ENCODE data around the gene VAV3.

The VAV3 gene

DNA sequence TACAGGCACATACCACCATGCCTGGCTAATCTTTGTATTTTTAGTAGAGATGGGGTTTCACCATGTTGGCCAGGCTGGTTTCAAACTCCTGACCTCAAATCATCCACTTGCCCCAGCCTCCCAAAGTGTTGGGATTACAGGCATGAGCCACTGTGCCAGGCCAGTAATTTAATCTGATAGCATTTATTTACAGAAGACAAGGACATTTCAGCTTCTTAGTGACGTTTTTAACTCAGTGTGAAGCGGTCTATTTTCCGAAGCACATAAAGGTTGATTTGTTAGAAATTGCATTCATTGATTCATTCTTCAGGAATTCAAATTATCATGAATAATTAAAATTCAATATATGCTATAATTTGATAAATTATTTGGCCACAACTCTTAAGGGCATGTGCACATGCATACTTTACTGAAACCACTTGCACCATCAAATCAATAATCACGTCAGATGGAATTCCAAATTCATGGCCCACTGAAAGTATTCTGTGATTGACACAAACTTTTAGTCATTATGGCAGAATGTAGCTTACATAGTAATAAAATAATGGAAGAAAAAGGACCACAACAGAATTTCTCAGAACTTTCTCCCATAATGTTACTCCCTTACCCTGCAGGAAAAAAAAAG, 339.5 kb downstream of the VAV3 start:
- DNase-seq, result no peak

DNA sequence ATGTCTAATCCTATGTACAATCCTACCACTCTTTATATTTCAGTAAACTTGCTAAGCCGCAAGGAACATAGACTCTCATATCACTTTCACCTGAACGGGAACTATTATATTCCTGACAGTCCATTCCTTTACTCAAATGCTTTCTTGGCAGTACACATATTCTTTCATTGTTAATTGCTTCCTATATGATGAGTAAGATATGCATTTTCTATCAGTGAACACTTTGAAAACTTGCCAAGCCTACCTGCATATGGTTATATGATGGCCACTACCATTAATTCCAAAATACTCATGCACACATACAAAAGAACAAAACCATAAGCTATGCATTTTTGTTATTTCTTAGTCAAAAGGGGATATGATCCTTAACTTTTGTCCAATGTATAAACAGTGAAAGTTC, 341.5 kb downstream of the VAV3 start:
- no peak for DNase-seq

DNA sequence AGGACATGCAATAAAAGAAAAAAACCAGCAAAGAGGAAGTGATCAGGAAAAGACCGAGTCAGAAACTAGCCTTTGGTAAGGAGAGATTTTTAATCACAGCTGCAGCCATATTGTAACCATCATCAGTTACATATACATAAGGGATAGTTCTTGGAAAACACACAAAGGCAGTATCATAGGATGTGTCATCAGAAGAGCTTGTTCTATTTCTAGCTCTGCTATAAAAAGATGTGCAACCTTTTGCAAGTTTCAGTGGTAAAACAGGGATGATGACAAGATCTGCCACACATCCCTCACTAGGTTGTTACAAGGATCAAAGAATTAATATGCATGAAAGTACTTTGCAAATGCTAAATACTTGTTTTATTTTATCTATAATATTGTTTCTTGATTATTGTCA, 342.0 kb downstream of the VAV3 start:
- DNase-seq, result no peak

DNA sequence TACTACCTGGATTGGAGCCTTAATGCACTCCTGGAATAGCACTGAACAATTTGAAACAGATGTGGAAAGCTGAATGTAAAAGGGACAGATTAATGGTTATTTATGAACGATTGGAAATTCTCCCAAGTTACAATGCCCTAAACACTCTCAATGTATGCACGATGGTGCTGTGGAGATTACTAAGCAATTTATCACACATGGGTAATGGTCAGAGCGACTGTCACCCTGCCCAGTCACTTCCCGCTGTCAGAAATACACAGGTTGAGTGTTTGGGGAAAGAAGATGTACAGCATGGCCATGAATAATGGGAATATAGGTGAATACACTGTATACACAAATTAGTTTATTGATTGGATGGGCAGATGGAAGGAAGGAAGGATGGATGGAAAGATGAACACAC, 342.4 kb downstream of the VAV3 start:
- no peak for DNase-seq

DNA sequence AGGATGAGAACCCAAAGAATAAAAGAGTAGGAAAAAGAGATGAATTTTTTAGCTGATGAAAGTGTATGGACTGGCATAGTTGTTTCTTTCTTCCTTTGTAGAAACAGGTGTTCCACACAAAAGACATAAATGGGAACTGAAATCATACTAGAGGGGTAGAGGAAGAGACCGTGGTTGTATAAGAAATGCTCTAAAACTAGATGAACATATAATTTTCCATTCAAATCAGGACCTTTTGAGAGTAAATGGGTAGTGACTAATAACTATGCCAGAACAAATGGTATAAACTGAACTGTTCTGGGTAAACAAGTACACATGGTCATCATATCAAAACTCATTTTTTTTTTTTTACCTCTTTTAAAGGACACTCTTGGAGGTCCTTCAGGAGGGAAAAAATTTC, 344.2 kb downstream of the VAV3 start:
- no peak for DNase-seq

DNA sequence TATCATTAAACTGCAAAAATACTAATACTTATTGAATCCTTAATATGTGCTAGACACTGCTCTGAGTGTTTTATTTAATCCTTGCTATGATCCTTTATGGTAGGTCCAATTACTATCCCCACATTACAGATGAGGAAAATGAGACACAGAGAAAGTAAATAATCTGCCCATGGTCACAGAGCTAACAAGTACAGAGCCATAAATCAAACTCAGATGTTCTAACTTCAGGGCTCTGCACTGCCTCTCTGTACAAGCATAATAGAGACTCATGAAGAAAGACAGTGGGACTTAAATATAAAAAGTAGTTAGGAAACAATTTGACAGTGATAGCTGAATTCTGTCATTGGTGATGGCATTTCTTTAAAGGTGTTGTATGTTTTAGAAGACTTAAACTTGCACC, 346.4 kb downstream of the VAV3 start:
- DNase-seq, result no peak

- DNase-seq, result no peak
Measured at GRCh38 chr1:107617921-107618320, 347.1 kb downstream of the VAV3 start.

GRCh38 chr1:107617456-107617855, 347.5 kb downstream of the VAV3 start:
- no peak for DNase-seq

- no peak for DNase-seq
Measured at GRCh38 chr1:107609808-107610207, 355.2 kb downstream of the VAV3 start.

DNA sequence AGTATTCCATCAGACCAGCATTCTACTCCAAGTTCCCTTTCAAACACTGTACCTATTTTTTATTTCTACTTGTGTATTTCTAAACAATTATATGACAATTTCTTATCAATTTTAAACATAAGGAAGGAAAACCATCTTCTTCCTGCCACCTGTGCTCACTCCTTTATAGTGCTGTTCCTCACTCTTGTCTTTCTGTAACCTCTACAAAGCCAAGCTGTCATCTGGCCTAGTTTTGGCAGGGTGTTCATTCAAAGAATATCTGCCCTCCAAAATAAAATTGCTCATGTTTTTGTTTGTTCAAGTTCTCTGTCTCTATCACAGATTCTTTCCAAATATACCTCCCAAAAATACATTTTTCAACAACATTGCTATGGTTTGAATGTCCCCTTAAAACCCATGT, 360.2 kb downstream of the VAV3 start:
- no peak for DNase-seq

DNA sequence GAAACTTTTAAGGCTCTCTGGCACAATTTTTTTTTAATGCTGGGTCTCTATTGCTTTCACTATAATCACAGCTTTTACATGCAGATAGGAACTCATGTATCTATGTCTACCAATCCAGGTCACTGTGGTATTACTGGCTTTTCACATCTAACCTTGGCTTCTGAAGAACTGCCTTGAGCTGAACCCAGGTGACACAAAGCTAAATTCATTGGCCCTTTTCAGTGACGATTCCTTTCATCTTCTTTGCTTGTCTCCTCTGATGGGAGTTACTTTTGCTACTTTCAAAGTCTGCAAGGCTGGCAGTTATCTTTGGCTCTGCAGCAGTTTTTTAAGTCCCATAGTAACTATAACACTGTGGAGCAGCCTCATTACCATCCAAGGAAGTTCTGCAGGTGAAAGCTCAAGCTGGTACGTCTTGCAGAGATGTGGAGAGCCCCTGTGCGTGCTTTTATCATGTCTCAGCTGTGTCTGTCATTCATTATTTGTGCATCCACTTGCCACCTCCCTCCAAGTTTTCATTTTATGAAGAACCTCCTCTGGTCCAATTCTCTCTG, 364.3 kb downstream of the VAV3 start:
- no peak for DNase-seq

DNA sequence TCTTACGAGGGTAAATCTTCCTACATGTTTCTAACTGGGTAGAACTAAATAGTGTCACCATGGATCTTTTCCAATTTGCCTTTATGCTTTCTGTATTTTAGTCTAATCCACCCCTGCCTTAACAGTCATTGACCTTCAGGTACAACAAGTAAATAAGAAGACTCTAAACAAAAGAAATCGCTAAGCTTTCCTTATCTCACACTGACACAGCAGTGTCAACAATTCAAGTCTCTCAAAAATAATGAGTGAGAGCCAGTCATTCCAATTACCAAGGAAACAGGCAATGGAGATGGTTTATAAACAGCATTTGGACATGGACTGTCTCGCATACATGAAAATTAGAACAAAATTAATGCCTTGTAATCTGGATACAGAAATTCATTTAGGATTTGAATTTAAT, 365.8 kb downstream of the VAV3 start:
- DNase-seq, result no peak

GRCh38 chr1:107597290-107597689, 367.7 kb downstream of the VAV3 start:
- no peak for DNase-seq

- no peak for DNase-seq
Measured at GRCh38 chr1:107594536-107594935, 370.4 kb downstream of the VAV3 start.

DNA sequence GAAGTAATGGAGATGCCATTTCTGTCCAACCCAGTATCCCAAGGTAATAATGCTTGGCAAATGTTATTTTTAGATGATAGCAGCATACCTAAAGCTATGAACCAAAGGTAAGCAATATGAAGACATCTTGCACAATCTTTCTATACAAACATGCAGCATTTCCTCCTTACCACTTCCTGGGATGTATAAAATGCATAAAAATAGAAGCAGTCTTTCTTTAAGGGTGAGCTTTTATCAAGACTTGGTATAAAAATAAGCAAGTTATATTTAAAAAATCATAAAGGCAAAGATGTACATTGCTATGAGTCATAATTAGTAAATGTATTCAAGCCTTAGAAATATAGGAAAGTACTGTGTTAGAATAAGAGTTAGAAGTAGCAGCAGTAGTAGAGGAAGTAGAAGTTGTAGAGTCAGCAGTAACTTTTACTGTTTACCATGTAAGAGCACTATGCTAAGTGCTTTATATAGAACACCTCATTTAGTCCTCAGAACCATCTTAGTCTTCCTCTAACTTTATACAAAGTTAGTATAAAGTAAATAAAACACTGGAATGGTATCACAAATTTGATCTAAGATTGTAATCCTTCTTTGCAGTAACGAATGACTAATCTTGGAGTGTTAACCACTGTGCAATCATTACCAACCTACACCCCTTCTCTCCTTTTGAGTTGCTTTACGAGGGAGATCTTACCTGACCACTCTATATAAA, 371.3 kb downstream of the VAV3 start:
- no peak for DNase-seq

GRCh38 chr1:107590900-107591622, 373.9 kb downstream of the VAV3 start:
- DNase-seq, result no peak

DNA sequence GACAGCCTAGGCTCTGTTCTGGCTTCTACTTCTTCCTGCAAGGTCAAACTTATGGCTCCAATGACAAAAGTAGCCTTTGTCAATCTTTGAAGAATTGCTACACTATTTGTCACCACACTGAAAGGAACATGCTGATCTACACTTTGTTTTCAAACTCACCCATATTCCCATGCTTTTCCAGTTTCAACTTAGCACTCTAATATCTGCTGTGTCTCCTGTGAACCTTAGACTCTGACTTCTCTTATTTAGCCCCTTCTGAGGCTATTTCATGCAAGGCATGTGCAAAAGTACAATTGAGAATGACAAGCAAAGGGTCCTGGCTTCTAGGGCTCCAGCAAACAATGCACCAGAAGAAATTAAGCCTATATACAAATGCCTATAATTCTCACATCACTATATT, 374.9 kb downstream of the VAV3 start:
- DNase-seq, result no peak

- DNase-seq, result no peak
Measured at GRCh38 chr1:107588321-107588720, 376.7 kb downstream of the VAV3 start.

GRCh38 chr1:107575226-107575625, 389.8 kb downstream of the VAV3 start:
- no peak for DNase-seq

DNA sequence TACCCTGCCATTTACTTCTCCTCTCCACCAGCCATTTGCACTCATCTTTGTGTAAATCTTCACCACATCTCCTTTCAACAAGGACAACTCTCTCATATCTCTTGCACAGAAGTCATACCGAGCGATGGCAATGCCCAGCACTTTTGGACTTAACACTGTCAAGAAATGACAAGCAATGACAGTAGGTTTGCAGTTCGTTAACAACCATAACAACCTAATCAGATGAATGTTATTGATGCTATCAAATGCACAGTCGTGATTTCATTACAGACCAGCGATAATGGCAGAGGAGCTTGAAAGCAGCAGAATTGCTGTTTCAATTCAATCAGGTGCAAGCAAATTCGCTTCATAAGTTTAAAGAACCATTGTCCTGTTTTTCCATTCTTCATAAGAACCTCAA, 390.9 kb downstream of the VAV3 start:
- DNase-seq, result no peak

GRCh38 chr1:107572674-107573211, 392.2 kb downstream of the VAV3 start:
- DNase-seq, result no peak

GRCh38 chr1:107570768-107571167, 394.2 kb downstream of the VAV3 start:
- DNase-seq, result no peak

- DNase-seq, result no peak
Measured at GRCh38 chr1:107563441-107563840, 401.5 kb downstream of the VAV3 start.

- DNase-seq, result no peak
Measured at GRCh38 chr1:107559881-107560280, 405.1 kb downstream of the VAV3 start.
